Activated CD4-positive, alpha-beta T cell treated with anti-CD3 and anti-CD28 coated beads, Interleukin-2, Interleukin-6, amounts not matched to agents 100 ng/mL and 50 ng/mL, durations not matched to agents 16 hours and 8 hours (primary cell): ENCODE measurements around the gene GLP1R.
A peak's percentile ranks its signal among the peaks of the same experiment; 100 is the strongest.

Source experiments
- DNase-seq: peaks from one replicate; pipeline ENCODE4 v3.0.0-alpha.2; 2020

The GLP1R gene

GRCh38 chr6:39048481-39049399, at the start of gene GLP1R:
Gene GLP1R, plus strand, starts transcription at chr6:39048781. Its CDS starts 60 bp downstream, at chr6:39048841.
- no peak for DNase-seq

DNA sequence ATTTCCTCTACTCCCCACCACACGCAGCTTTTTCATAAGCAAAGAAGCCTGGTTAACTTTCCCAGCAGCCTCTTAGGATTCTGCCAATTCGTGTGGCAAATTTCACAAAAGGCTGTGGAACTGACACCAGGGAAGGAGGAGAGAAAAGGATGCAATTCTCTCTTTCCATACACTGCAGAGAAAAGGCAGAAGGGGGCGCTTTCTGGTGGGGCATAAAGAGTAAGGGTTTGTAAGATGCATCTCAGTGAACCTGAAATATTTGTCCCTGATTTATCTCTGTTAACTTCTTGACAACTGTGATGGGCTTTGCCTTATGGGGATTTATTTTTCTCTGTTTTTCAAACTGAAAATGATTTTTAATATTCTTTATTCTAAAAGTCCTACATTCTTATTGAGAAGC, 45.5 kb upstream of the GLP1R start:
- DNase-seq = peak; percentile 25

GRCh38 chr6:39003492-39003891, 45.1 kb upstream of the GLP1R start:
- DNase-seq = no peak

DNA sequence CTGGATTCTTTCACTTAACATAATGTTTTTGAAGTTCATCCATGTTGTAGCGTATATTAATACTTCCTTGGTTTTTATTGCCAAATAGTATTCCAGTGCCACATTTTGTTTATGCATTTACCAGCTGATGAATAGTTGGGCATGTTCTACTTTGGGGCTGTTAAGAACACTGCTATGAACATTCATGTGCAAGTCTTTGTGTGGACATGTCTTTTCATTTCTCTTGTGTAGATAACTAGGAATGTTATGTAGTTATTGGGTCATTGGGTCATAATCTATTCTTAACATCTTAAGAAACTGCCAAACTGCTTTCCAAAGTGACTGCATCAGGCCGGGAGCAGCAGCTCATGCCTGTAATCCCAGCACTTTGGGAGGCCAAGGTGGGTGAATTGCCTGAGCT, 43.8 kb upstream of the GLP1R start:
- DNase-seq = no peak

DNA sequence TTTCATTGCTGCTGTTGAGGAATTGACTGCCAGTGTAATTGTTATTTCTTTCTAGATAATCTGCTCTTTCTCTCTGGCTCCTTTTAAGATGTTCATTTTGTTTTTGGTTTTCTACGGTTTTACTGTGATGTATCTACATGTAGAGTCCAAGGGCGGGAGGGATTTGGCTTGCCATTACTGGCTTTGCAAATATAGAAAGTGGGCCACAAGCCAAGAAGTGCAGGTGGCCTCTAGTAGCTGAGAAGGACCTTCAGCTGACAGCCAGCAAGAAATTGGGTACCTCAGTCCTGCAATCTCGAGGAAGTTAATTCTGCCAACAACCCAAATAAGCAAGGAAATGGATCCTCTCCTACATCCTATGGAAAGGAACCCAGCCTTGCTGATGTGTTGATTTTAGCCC, 42.8 kb upstream of the GLP1R start:
- DNase-seq = no peak

- no peak for DNase-seq
Observed at GRCh38 chr6:39007575-39007974, 41.0 kb upstream of the GLP1R start.

GRCh38 chr6:39008737-39009136, 39.8 kb upstream of the GLP1R start:
- no peak for DNase-seq

DNA sequence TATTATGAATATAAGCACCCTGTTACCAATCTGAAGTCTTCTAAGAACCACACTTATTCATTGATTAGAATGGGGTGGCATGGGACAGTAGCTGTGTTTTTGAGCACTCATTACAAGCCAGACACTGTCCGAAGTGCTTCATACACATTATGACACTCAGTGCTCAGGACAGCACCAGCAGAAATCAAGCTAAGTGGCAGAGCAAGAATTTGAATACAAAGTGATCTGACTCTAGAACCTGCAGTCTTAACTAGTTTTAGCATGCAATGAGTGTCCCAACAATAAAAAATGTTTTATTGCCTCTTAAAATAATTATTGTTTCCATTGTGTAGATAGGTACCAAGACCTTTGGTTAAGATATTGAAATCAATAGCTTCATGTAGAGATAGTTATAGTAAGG, 39.1 kb upstream of the GLP1R start:
- DNase-seq = no peak

- DNase-seq = peak; percentile 8
Observed at GRCh38 chr6:39016839-39017546, 31.6 kb upstream of the GLP1R start.

DNA sequence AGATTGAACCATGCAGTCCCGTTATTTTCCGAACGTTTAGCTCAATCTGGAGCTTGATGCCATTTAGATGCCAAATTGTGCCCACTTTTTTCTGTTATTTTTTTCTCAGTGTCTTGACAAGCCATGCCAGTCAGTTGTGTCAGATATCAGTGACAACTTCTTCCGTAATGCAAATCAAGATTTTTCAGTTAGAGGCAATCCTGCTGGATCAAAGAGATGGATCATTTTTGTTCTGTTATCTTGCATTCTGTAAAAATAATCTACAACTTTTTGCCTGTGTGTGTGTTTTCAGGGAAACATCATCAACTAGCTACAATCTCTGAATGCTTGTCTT, 31.1 kb upstream of the GLP1R start:
- DNase-seq = no peak

DNA sequence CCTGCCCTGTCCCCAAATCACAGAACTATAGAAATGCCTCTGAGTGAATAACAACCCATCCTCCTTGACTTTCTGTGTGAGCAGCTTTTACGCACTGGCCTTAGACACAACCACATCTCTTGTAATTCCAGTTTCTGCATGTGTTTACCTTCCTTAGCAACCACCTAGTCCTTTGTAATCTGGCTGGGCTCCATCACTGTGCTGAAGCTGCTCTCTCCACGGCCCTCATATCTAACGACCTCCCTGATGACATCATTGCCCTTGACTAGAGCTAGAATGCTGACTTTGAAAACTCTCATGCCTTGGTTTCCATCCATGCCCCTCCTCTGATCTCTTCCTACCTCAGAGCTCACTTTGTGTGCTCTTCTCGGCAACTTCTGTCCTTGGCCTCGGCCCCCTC, 30.5 kb upstream of the GLP1R start:
- DNase-seq = no peak

DNA sequence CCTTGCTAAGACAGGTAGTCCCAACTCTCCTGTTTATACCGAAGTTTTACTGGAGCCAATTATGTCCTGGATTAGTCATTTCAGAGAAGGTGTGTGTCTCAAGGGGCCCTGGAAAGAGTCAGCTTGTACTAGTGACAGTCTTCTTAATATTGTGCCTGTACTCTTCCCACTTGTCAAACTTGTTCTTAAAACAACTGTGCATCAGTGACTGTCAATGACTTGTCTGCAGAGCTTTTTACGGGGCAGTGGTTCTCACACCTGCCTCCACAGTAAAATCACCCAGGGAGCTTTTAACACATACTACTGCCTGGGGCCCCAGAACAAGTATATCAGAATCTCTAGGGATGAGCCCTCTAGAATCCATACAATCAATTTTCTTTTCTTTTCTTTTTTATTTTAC, 28.4 kb upstream of the GLP1R start:
- DNase-seq = no peak

GRCh38 chr6:39021041-39021440, 27.5 kb upstream of the GLP1R start:
- no peak for DNase-seq

DNA sequence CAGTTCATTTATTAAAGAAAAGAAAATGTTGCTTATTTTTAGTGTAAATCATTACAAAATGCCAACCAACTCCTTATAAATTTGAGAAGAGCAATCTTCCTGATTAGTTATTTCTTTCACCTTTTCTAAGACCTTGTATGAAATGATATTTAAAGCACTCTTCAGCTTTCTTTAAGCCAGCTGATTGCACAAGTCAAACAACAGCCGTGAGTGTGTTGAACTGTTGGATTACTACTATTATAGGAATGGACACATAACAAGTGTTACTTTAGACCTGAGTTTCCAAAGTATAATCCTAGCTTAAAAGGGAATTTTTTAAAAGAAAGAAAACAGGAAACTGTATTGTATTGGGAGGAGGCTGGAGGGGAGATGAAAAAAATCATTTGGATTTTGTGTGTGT, 26.8 kb upstream of the GLP1R start:
- DNase-seq = no peak

DNA sequence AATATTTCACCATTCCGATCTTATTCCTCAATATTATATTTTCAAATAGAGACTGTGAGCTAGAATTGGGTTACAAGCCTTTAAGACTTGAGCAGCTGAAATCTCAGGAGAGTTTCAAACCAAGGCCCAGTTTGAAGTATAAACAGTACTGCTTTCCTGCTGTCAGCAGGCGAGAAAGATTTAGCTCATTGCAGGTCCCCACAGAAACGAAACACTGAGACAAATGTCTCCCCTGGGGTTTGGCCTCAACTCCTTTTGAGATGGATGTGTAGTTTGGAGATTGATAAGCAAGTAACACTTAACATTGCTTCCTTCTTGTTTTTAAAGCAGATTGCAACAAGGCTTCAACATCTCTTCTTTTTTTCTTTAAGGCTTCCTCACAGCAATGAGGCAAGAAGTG, 22.4 kb upstream of the GLP1R start:
- DNase-seq = no peak

GRCh38 chr6:39029156-39030011, 19.2 kb upstream of the GLP1R start:
- peak; percentile 68 for DNase-seq

DNA sequence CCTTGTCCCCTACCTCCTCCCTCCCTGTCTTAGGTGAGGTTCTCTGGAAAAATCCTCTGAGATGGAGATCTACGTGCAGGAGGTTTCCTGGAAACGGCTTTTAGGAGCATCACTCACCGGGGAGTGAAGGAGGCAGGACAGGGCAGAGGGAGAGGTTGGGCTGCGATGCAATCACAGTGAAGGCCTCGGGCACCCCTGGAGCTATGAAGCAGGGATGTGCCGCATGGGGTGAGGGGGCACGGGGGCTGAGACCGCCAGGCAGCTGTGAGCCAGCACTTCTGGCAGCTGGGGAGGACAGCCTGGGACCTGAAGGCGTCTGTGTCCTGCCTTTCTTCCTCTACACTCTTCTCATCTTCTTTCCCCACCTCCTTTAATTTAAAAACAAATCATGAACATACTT, 12.9 kb upstream of the GLP1R start:
- no peak for DNase-seq

- no peak for DNase-seq
Observed at GRCh38 chr6:39037082-39037508, 11.5 kb upstream of the GLP1R start.

DNA sequence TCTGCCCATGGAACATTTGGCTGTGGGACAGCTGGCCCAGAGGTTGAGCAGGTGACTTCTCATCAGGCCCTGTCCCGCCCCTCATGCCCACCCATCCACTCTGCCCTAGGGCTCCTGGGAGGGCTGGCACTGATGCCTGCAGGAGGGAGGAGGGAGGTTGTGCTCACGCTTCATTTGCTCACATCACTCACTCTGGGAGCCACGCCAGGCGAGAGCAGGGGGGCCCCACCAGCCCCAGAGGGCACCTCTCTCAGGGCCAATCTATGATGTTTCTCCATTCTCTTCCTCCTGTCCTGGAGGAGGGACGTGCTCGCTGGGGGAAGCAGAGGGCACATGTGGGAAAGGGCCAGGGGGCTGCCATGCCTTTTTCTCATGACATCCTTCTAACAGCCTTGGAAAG, 10.9 kb upstream of the GLP1R start:
- no peak for DNase-seq

GRCh38 chr6:39040080-39040673, 8.4 kb upstream of the GLP1R start:
- DNase-seq = no peak

- no peak for DNase-seq
Observed at GRCh38 chr6:39041072-39041471, 7.5 kb upstream of the GLP1R start.

- DNase-seq = no peak
Observed at GRCh38 chr6:39043776-39044175, 4.8 kb upstream of the GLP1R start.

- DNase-seq = no peak
Observed at GRCh38 chr6:39044181-39044580, 4.4 kb upstream of the GLP1R start.
